Measurements from ENCODE around the gene GABRB1. TPM values are rescaled to one million over a fixed set of nuclear protein-coding genes. Genes with fewer than 3 reads are reported as not detected.

The GABRB1 gene
- polyA plus RNA-seq, 2 of the 4 experiments (the other 2 are of a cell fraction), result not detected

- POLR2A ChIA-PET, result no interaction called here
- no peak for TF ChIP-seq CEBPB (IDR thresholded peaks at IDR 0.05)
- TF ChIP-seq SMC3 (IDR thresholded peaks at IDR 0.05), result no peak
- no peak for TF ChIP-seq ATOH8 (CRISPR knock-in tag; IDR thresholded peaks at IDR 0.05; ENCODE audit: low read depth)
- no peak for TF ChIP-seq POLR2AphosphoS2 (conservative IDR thresholded peaks at IDR 0.05; ENCODE audit: low read length)
- no peak for TF ChIP-seq CBX2 (IDR thresholded peaks at IDR 0.05; ENCODE audit: borderline replicate concordance, low read depth)
- TF ChIP-seq JUNB (IDR thresholded peaks at IDR 0.05), result no peak
- no peak for TF ChIP-seq NFE2L2 (conservative IDR thresholded peaks at IDR 0.05; ENCODE audit: low read length)
- no peak for TF ChIP-seq RCOR1 (IDR thresholded peaks at IDR 0.05; ENCODE audit: low read depth, low read length)
- TF ChIP-seq MYC (IDR thresholded peaks at IDR 0.05; ENCODE audit: borderline replicate concordance, low read length), result no peak
- TF ChIP-seq, protein P1, sequence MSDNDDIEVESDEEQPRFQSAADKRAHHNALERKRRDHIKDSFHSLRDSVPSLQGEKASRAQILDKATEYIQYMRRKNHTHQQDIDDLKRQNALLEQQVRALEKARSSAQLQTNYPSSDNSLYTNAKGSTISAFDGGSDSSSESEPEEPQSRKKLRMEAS (IDR thresholded peaks at IDR 0.05), result no peak
- peak overlapping the region; percentile 75 for H3K4me2 ChIP-seq
- peak in 1 of 2 experiments; percentile 42; a peak in 3 of 6 replicates for ATAC-seq
- DNase-seq (ENCODE audit: low read depth in 1 of 2, low spot score in 1 of 2), result no peak
- H3K27ac ChIP-seq, result no peak overlapping the region
- no peak for FAIRE-seq
- H3K4me3 ChIP-seq, result peak overlapping the region; percentile 31; the same call in 1 of the 3 replicates
- WGBS (ENCODE audit: missing lambda C conversion rate), result 6% methylated on average over 15 of the region's 19 CpGs
- CTCF ChIA-PET, result no interaction called here
- no peaks in the 10 kb centered on the region for H3K9me3 ChIP-seq
- H3K4me1 ChIP-seq, result 0 out of 3 replicates have a peak, but pooled peaks cover 2% of the 10 kb centered on the region
These were observed 511 bp downstream of the GABRB1 start for GRCh38 chr4:47031751-47032404.

DNA sequence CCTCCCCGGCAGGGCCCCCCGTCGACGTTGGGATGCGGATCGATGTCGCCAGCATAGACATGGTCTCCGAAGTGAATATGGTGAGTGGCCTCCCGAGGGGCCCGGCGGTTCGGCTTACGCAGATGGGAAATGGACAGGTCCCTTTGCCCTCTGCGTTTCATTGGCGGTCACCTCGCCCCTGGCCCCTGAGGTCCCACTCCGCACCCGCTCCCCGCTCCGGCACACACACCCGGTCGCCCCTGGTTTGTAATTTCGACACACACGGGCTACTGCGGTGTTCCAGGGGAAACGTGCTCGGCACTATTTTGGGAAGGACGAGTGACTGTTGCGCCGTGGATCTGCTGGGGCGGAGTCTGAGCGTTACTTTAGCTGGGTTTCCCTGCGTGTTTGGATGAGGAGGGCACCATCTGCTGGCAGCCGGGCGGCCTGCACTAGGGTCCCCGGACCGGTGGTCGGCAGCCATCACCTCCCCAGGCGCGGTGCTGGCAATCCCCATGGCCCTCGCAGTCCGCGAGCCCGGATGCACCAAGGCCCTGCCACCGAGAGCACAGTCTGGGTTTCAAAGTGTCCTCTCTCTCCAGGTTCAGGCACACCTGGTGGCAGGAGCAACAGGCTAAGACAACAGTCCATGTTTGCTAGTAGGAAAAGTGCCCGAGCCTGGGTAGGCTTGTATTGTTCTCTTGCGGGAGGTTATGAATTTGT, 1.2 kb downstream of the GABRB1 start:
- TF ChIP-seq CEBPB (IDR thresholded peaks at IDR 0.05), result no peak
- peak; percentile 29; the same call in 1 of the 3 replicates for TF ChIP-seq SMC3 (IDR thresholded peaks at IDR 0.05)
- TF ChIP-seq NR3C1 (IDR thresholded peaks at IDR 0.05), result no peak
- no peak for TF ChIP-seq REST (IDR thresholded peaks at IDR 0.05)
- TF ChIP-seq, protein P2, sequence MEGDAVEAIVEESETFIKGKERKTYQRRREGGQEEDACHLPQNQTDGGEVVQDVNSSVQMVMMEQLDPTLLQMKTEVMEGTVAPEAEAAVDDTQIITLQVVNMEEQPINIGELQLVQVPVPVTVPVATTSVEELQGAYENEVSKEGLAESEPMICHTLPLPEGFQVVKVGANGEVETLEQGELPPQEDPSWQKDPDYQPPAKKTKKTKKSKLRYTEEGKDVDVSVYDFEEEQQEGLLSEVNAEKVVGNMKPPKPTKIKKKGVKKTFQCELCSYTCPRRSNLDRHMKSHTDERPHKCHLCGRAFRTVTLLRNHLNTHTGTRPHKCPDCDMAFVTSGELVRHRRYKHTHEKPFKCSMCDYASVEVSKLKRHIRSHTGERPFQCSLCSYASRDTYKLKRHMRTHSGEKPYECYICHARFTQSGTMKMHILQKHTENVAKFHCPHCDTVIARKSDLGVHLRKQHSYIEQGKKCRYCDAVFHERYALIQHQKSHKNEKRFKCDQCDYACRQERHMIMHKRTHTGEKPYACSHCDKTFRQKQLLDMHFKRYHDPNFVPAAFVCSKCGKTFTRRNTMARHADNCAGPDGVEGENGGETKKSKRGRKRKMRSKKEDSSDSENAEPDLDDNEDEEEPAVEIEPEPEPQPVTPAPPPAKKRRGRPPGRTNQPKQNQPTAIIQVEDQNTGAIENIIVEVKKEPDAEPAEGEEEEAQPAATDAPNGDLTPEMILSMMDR (IDR thresholded peaks at IDR 0.05), result peak; percentile 30; the same call in 2 of the 3 replicates
- TF ChIP-seq JUNB (IDR thresholded peaks at IDR 0.05), result no peak
- no peak for TF ChIP-seq RARB (CRISPR knock-in tag; IDR thresholded peaks at IDR 0.05)
- no peak for TF ChIP-seq SREBF2 (IDR thresholded peaks at IDR 0.05)
- TF ChIP-seq RAD21 (conservative IDR thresholded peaks at IDR 0.05 in 1 of 2, IDR thresholded peaks at IDR 0.05 in 1 of 2), result peak; percentile 40 to 41; a peak in 4 of 5 replicates
- TF ChIP-seq ZC3H11A (IDR thresholded peaks at IDR 0.05), result no peak
- H3K27ac ChIP-seq, result no peak overlapping the region
- CTCF ChIA-PET, result interaction anchor here (1.1 kb wide), 1 partner anchor 188 kb away, joined by 3 read pairs; no protein-coding TSS in a partner anchor
- no peak for FAIRE-seq
- 0 out of 3 replicates have a peak, but pooled peaks cover 2% of the 10 kb centered on the region for H3K4me1 ChIP-seq
- H3K4me2 ChIP-seq, result peak overlapping the region; percentile 75
- peak; percentile 91 to 97 for ATAC-seq
- H3K4me3 ChIP-seq, result peak overlapping the region; percentile 31; the same call in 1 of the 3 replicates
- peak; percentile 4 to 30 for DNase-seq (ENCODE audit: low read depth in 1 of 2, low spot score in 1 of 2)
- POLR2A ChIA-PET, result no interaction called here
- 15% methylated on average over 2 of the region's 47 CpGs for WGBS (ENCODE audit: missing lambda C conversion rate)
- no peaks in the 10 kb centered on the region for H3K9me3 ChIP-seq
